HCT116 (cell line): ENCODE measurements around the gene DLG2. TPM values are rescaled to one million over a fixed set of nuclear protein-coding genes. Genes with fewer than 3 reads are reported as not detected.

ENCODE experiments used
- ATAC-seq: fragments of 200-7000 bp; cut with Tn5 transposase; 2 replicates; pipeline ENCODE4 v1.9.1; 2020; ENCODE audit warnings: mild to moderate bottlenecking, moderate library complexity
- BruUV-seq: library from RNA; stranded (reverse); fragments of 400-500 nt; replicated peaks from 2 replicates; lab custom pipeline; 2021; lab: Mats Ljungman, UMichigan
- CTCF ChIA-PET: fragments of 300-600 bp; sonication (Branson Sonifier 250); formaldehyde crosslinking; loops from one replicate; lab custom pipeline; 2021; ENCODE audit warnings: antibody characterized with exemption; lab: Charles Lee
- POLR2A ChIA-PET: fragments of 300-600, 350-600 bp; sonication (Branson Sonifier 250); formaldehyde crosslinking; loops from one replicate; lab custom pipeline; 2021; ENCODE audit warnings: antibody characterized with exemption; lab: Charles Lee
- RAD21 ChIA-PET, 2 experiments: fragments of 300-600 bp; sonication (Branson Sonifier 250); formaldehyde crosslinking; loops; one replicate each; lab custom pipeline; 2023; ENCODE audit warnings: low total read pairs in 2 of 2; ENCODE audit not compliant: uncharacterized antibody in 2 of 2, unreplicated experiment in 2 of 2, low non-redundant PET in 1 of 2; lab: Charles Lee
- DNase-seq: peaks from one replicate; pipeline ENCODE4 v3.0.0-alpha.2; 2010; ENCODE audit warnings: low read depth, low spot score
- H2AFZ ChIP-seq: fragments of 200-600 bp; shearing (Covaris generic), sonication (generic); 2 replicates; pipeline ENCODE4 v1.6.1; 2017; ENCODE audit warnings: low read depth, mixed run types, mixed read lengths, antibody characterized with exemption, low read length; ENCODE audit not compliant: poor library complexity, severe bottlenecking
- H3K27ac ChIP-seq: 2 replicates; pipeline ENCODE4 v1.5.1; 2012; ENCODE audit warnings: low read depth, low read length
- H3K27me3 ChIP-seq: fragments of 200-600 bp; sonication (generic); 2 replicates; pipeline ENCODE4 v1.6.1; 2016; ENCODE audit warnings: mixed run types, low read length, mixed read lengths; ENCODE audit not compliant: insufficient read depth
- H3K36me3 ChIP-seq, 2 experiments: fragments of 200-500 bp in 1 of 2; fragments of 200-600 bp in 1 of 2; sonication (Bioruptor generic) in 1 of 2; sonication (generic) in 1 of 2; 2 replicates each; pipeline versions ENCODE4 v1.5.1 to v1.6.1; 2014 to 2016; ENCODE audit warnings: low read length in 2 of 2, inconsistent platforms in 1 of 2, mixed read lengths in 1 of 2, mixed run types in 1 of 2; ENCODE audit not compliant: insufficient read depth in 2 of 2, control insufficient read depth in 1 of 2
- H3K4me1 ChIP-seq, 2 experiments: fragments of 200-600 bp in 1 of 2; sonication (generic) in 1 of 2; 2 replicates each; pipeline versions ENCODE4 v1.5.1 to v1.6.1; 2012 to 2017; ENCODE audit warnings: low read length in 2 of 2, inconsistent platforms in 1 of 2, mild to moderate bottlenecking in 1 of 2, mixed read lengths in 1 of 2, mixed run types in 1 of 2, moderate library complexity in 1 of 2; ENCODE audit not compliant: insufficient read depth in 2 of 2, control insufficient read depth in 1 of 2
- H3K4me2 ChIP-seq: fragments of 200-600 bp; sonication (generic); 2 replicates; pipeline ENCODE4 v1.6.1; 2017; ENCODE audit warnings: mixed run types, low read length, mixed read lengths
- H3K4me3 ChIP-seq, 2 experiments: fragments of 200-600 bp in 1 of 2; sonication (generic) in 1 of 2; replicated peaks in 1 of 2; 2 replicates each; pipeline ENCODE4 v1.5.1; 2011 to 2016; ENCODE audit warnings: low read length in 2 of 2, control low read depth in 1 of 2, low read depth in 1 of 2, mild to moderate bottlenecking in 1 of 2, mixed read lengths in 1 of 2, mixed run types in 1 of 2
- H3K79me2 ChIP-seq: fragments of 200-600 bp; sonication (generic); 2 replicates; pipeline ENCODE4 v1.6.1; 2017; ENCODE audit warnings: mild to moderate bottlenecking, mixed run types, low read length, moderate library complexity, mixed read lengths; ENCODE audit not compliant: insufficient read depth
- H3K9ac ChIP-seq: fragments of 200-600 bp; sonication (generic); 2 replicates; pipeline ENCODE4 v1.6.1; 2016; ENCODE audit warnings: low read length, mixed read lengths
- H3K9me2 ChIP-seq: fragments of 200-600 bp; sonication (generic), shearing (Covaris generic); 2 replicates; pipeline ENCODE4 v1.6.1; 2017; ENCODE audit warnings: mixed run types, mild to moderate bottlenecking, moderate library complexity; ENCODE audit not compliant: insufficient read depth
- H3K9me3 ChIP-seq, 2 experiments: fragments of 200-500 bp in 1 of 2; fragments of 200-600 bp in 1 of 2; sonication (Bioruptor generic) in 1 of 2; sonication (generic) in 1 of 2; 2 replicates each; pipeline ENCODE4 v1.6.1; 2014 to 2017; ENCODE audit warnings: low read length in 2 of 2, mixed read lengths in 2 of 2, inconsistent platforms in 1 of 2, low read depth in 1 of 2, mild to moderate bottlenecking in 1 of 2, mixed run types in 1 of 2, moderate library complexity in 1 of 2; ENCODE audit not compliant: control insufficient read depth in 1 of 2, insufficient read depth in 1 of 2
- H4K20me1 ChIP-seq: fragments of 200-600 bp; sonication (generic), shearing (Covaris generic); 2 replicates; pipeline ENCODE4 v1.6.1; 2017; ENCODE audit warnings: mixed run types, mild to moderate bottlenecking, moderate library complexity; ENCODE audit not compliant: insufficient read depth
- ELF1 ChIP-seq: IDR thresholded peaks from 2 replicates; pipeline ENCODE4 v1.6.1; 2012; ENCODE audit warnings: low read depth, borderline replicate concordance
- EZH2 ChIP-seq: fragments of 200-600 bp; sonication (generic); IDR thresholded peaks from 2 replicates; pipeline ENCODE4 v1.6.1; 2017; ENCODE audit warnings: antibody characterized with exemption, mixed run types
- FOSL1 ChIP-seq: IDR thresholded peaks from 2 replicates; pipeline ENCODE4 v1.6.1; 2012; ENCODE audit warnings: low read depth
- REST ChIP-seq: IDR thresholded peaks from 2 replicates; pipeline ENCODE4 v1.6.1; 2012; ENCODE audit warnings: low read depth
- TCF7L2 ChIP-seq: IDR thresholded peaks from 2 replicates; pipeline ENCODE4 v1.7.0; 2011; ENCODE audit warnings: borderline replicate concordance, inconsistent platforms; ENCODE audit not compliant: insufficient read depth, insufficient read length; ENCODE audit errors: extremely low read depth
- YY1 ChIP-seq: IDR thresholded peaks from 2 replicates; pipeline ENCODE4 v1.6.1; 2011; ENCODE audit warnings: low read length, low read depth, moderate library complexity, mild to moderate bottlenecking; ENCODE audit not compliant: insufficient replicate concordance; ENCODE audit errors: extremely low read depth
- intact Hi-C: fragments of 100-400 bp; cut with micrococcal nuclease; formaldehyde crosslinking; loops from 2 replicates; pipeline ENCODE4 v1.10.0; 2022
- total RNA-seq: library from RNA; stranded (reverse); gene quantifications from one replicate; pipeline ENCODE4 v1.2.1, GENCODE V29; 2021; ENCODE audit not compliant: unreplicated experiment

Gene DLG2
- total RNA-seq, 1 experiment from 2014 or later, result 2.4 TPM

GRCh38 chr11:85318573-85318972 is 308.6 kb downstream of the DLG2 start (continued):
- TF ChIP-seq REST (no peak), ELF1 (no peak)

GRCh38 chr11:85316967-85317366 is 310.2 kb downstream of the DLG2 start:
- ATAC-seq (no peak), DNase-seq (no peak)
- ChIA-PET CTCF (no interaction called here), RAD21 (no interaction called here), POLR2A (no interaction called here)
- H3K4me2 ChIP-seq, result no peak overlapping the region
- H4K20me1 ChIP-seq, result no peaks in the 10 kb centered on the region
- H3K9me3 ChIP-seq, result no peaks in the 10 kb centered on the region
- no peak overlapping the region for H3K4me3 ChIP-seq
- no peak overlapping the region for H3K9ac ChIP-seq
- no peaks in the 10 kb centered on the region for H3K4me1 ChIP-seq
- H3K36me3 ChIP-seq, result no peaks in the 10 kb centered on the region
- intact Hi-C loops, result no loop called here
- H2AFZ ChIP-seq, result no peak overlapping the region
- H3K79me2 ChIP-seq, result no peaks in the 10 kb centered on the region
- H3K27ac ChIP-seq, result no peak overlapping the region
- no peaks in the 10 kb centered on the region for H3K9me2 ChIP-seq
- no TSS peak for BruUV-seq
- H3K27me3 ChIP-seq, result no peaks in the 10 kb centered on the region
- TF ChIP-seq FOSL1, result no peak
- no peak for TF ChIP-seq TCF7L2
- no peak for TF ChIP-seq YY1
- TF ChIP-seq EZH2, result no peak
